ENCODE measurements around the gene ANKH.
"Not testable (repeated sequence)": the region's sequence is repeated elsewhere in the genome, so short reads cannot be mapped to it uniquely, and the experiment has no call there.

ANKH gene

GRCh38 chr5:14854799-14855198, 16.8 kb downstream of the ANKH start:
- no peak for DNase-seq (ENCODE audit: low read depth, low spot score)

- DNase-seq (ENCODE audit: low read depth, low spot score) = no peak
These were observed 17.9 kb downstream of the ANKH start for GRCh38 chr5:14853685-14854084.

- DNase-seq (ENCODE audit: low read depth, low spot score) = no peak
These were observed 18.8 kb downstream of the ANKH start for GRCh38 chr5:14852779-14853178.

GRCh38 chr5:14851999-14852526, 19.5 kb downstream of the ANKH start:
- no peak for DNase-seq (ENCODE audit: low read depth, low spot score)

DNA sequence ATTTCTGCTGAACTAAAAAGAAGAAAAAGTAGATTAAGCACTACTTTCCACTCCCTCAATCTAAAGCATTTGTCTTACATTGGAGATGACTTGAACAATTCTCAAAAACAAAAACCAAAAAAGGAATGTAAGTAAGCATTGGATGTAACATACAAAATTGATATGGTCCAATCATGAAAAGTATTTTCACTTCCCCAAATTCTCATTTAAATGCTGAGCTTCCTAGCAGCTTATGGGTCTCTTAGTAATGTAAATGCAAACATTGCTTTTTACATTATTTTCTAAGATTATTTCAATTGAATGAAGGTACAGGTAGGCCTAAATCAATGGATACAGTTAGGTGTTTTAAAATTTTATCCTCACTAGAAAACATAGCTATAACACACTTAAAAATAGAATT, 20.0 kb downstream of the ANKH start:
- no peak for DNase-seq (ENCODE audit: low read depth, low spot score)

- DNase-seq (ENCODE audit: low read depth, low spot score) = no peak
These were observed 20.5 kb downstream of the ANKH start for GRCh38 chr5:14851050-14851419.

DNA sequence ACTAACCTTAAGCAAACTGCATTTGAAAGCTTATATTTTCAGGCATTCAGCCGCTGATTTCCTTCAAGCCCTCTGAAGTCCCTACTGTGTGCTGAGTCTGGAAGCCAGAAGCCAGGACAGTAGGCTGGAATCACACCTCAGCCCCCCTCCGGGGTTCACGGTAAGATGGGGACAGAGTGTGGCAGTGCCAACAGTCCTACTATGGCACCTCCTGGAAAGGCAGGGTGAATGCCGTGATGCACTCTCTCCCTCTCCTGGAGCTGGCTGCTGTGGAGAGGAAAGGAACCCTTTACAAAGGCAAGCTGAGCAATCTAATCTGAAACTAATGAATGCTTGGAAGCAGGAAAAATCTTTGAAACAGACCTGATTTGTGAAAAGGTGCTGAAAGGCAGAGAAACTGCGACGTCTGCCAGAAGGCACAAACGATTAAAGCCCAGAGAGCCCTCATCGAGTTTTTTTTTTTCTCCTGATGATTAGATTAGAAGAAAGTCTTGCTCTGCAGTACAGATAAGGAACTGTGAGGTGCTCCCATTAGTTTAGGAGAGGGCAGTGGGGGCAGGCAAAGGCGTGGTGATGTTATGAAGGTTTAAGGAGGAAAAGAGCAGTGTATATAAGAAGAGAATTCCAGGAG, 21.0 kb downstream of the ANKH start:
- no peak for DNase-seq (ENCODE audit: low read depth, low spot score)

GRCh38 chr5:14849516-14850294, 21.9 kb downstream of the ANKH start:
- no peak for DNase-seq (ENCODE audit: low read depth, low spot score)

GRCh38 chr5:14848942-14849341, 22.6 kb downstream of the ANKH start:
- DNase-seq (ENCODE audit: low read depth, low spot score) = not testable (repeated sequence)

DNA sequence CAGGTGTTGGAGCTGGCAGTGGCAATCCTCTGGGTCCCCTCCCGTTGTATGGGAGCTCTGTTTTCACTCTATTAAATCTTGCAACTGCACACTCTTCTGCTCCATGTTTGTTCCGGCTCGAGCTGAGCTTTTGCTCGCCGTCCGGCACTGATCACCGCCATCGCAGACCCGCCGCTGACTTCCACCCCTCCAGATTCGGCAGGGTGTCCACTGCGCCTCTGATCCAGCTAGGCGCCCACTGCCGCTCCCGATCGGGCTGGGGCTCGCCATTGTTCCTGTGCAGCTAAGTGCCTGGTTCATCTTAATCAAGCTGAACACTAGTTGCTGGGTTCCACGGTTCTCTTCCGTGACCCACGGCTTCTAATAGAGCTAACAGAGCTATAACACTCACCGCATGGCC, 23.2 kb downstream of the ANKH start:
- DNase-seq (ENCODE audit: low read depth, low spot score) = no peak

DNA sequence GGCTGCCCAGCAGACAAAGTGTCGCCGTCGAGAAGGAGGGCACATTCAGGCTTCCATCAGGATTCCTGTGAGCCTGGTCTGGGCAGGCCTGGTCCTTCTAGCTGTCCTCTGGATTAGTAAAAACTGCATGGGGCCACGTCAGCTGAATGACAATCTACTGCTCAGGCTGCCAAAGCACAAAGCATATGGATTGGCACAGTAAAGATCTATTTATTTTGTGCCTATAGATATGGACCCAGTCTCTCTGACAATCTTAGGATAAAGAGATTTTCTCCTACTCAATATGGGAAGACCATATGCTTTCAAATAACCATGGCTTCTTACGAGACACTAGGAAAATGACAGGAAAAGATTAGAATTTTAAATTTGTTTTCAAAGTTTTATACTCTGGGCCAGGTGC, 24.1 kb downstream of the ANKH start:
- no peak for DNase-seq (ENCODE audit: low read depth, low spot score)

DNA sequence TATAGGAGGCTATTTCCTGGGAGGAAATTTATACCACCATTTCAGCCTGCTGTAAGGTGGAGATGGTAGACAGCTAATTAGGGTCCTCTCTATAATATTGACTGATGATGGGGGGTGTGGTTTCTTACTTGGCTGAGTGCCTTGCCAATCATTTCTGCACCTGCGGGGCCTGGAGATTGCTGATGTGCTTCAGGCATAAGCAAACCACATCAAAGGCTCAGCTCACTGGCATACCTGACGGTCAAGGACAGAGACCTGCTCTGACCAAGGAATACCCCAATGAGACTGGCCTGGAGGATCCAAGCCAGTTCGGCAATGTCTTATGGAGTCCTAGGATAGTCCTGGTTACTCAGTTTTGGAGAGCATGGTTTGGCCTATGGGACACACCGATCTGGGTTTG, 29.5 kb downstream of the ANKH start:
- DNase-seq (ENCODE audit: low read depth, low spot score) = no peak

- no peak for DNase-seq (ENCODE audit: low read depth, low spot score)
These were observed 31.0 kb downstream of the ANKH start for GRCh38 chr5:14840624-14841023.

GRCh38 chr5:14838396-14839319, 32.9 kb downstream of the ANKH start:
- no peak for DNase-seq (ENCODE audit: low read depth, low spot score)

- DNase-seq (ENCODE audit: low read depth, low spot score) = not testable (repeated sequence)
These were observed 34.0 kb downstream of the ANKH start for GRCh38 chr5:14837423-14838122.

DNA sequence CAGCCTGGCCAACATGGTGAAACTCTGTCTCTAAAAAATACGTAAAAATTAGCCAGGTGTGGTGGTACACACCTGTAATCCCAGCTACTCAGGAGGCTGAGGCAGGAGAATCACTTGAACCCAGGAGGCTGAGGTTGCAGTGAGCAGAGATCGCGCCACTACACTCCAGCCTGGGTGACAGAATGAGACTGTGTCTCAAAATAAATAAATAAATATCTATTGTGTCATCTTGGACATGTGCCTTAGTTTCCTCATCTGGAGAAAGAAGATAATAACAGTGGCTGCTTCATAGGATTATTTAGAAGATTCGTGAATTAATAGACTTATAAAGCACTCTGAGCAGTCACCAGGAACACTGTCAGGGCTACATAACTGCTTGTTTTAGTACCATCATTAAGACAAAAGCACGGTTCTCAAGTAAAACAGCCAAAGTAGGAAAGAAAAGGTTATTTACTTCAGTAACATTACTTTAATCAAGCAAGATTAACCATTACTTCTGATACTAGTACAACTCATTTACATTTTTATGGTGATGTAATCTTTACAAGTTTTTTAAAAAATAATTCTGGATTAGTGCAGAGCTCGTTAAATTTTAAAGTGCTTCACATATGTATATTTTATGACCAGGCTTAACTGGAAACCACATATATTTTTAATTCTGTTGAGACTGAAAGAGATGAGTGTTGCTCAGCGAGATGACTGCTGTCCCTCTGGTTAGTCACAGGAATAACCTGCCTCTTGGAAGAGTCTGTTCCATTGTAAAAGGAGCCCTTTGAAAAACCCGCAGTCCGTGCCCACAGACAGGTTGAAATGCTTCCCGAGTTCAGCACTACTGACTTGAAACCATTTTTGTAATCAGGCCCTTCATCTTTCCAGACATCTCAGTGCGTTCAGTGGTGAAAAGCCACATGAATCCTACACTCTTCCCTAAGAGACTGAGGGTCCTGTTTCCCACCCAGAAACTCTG, 36.7 kb downstream of the ANKH start:
- DNase-seq (ENCODE audit: low read depth, low spot score) = no peak

DNA sequence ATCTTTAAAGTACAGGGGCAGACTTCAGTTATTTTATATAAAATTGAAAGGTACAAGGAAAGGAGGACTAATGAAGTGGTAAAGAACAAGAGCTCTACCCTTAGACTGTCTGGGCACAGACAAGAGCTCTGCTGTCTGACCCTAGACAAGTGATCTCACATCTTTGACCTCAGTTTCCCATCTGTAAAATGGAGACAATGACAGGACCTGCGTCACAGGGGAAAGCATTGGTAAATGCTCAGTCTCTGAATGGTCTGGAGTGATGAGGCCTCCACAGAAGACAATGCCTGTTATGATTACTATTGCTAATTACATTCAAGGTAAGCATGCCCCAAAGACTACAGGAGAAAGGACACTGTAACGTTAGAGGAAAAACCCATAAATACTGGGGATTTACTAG, 37.5 kb downstream of the ANKH start:
- DNase-seq (ENCODE audit: low read depth, low spot score) = no peak

GRCh38 chr5:14831006-14831338, 40.6 kb downstream of the ANKH start:
- DNase-seq (ENCODE audit: low read depth, low spot score) = no peak

DNA sequence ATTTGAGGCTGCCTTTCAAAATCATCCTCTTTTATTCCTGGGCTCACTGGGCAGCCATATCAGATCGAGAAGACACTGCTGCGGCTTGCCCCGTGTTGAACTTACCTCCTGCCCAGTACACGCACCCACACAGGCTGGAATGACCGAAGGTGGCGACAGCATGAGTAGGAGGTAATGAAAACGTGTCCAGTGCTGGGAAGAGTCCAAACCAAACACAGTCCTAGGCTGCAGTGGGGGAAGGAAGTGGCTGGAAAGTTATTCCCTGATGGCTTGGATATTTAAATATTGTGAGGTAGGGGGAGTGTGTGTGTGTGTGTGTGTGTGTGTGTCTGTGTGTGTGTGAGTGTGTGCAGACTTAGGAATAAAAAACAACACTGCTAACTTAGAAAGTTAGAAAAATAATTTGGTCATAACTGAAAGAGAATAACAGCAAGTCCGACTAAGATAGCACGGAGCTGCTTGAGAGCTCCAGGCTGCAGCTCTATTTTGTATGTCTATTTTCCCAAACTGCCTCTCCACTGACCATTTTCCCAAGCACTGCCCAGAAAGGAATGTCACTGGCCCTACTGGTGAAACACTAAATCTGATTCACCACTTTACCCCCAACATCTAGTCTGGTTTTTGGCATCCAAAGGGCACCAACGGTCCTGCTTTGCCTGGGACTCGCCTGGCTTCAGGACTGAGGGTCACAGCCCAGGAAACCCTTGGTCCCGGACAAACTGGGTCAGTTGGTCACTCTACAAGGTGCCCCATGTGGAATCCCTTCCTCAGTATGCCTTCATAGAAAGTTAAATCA, 41.2 kb downstream of the ANKH start:
- no peak for DNase-seq (ENCODE audit: low read depth, low spot score)

GRCh38 chr5:14829396-14829795, 42.2 kb downstream of the ANKH start:
- no peak for DNase-seq (ENCODE audit: low read depth, low spot score)

Data from iPS DF 19.7 (cell line).